Cortex of kidney (tissue), 1 donor: Measurements from ENCODE around the gene BNC1.
"Not testable (repeated sequence)": the region's sequence is repeated elsewhere in the genome, so short reads cannot be mapped to it uniquely, and the experiment has no call there.

ENCODE experiments used
- DNase-seq: peaks from one replicate; lab custom pipeline; 2025; lab: John Stamatoyannopoulos, UW

BNC1 gene

GRCh38 chr15:83293201-83293600, 8.7 kb upstream of the BNC1 start:
- DNase-seq: no peak

GRCh38 chr15:83292317-83292716, 7.9 kb upstream of the BNC1 start:
- no peak for DNase-seq

GRCh38 chr15:83290236-83290635, 5.8 kb upstream of the BNC1 start:
- DNase-seq: no peak

GRCh38 chr15:83289160-83289559, 4.7 kb upstream of the BNC1 start:
- no peak for DNase-seq

- no peak for DNase-seq
Measured at GRCh38 chr15:83288381-83288801, 3.9 kb upstream of the BNC1 start.

- no peak for DNase-seq
Measured at GRCh38 chr15:83287541-83288027, 3.1 kb upstream of the BNC1 start.

GRCh38 chr15:83285979-83286553, 1.6 kb upstream of the BNC1 start:
- DNase-seq: no peak

- no peak for DNase-seq
Measured at GRCh38 chr15:83285284-83285978, 967 bp upstream of the BNC1 start.

GRCh38 chr15:83283813-83284558, 478 bp downstream of the BNC1 start:
- DNase-seq: no peak

GRCh38 chr15:83283138-83283812, 1.2 kb downstream of the BNC1 start:
- DNase-seq: no peak

GRCh38 chr15:83282776-83283137, 1.7 kb downstream of the BNC1 start:
- no peak for DNase-seq

- DNase-seq: no peak
Measured at GRCh38 chr15:83282141-83282540, 2.3 kb downstream of the BNC1 start.

GRCh38 chr15:83278191-83278590, 6.3 kb downstream of the BNC1 start:
- DNase-seq: no peak

GRCh38 chr15:83276661-83277060, 7.8 kb downstream of the BNC1 start:
- no peak for DNase-seq

GRCh38 chr15:83275412-83275811, 9.1 kb downstream of the BNC1 start:
- no peak for DNase-seq

GRCh38 chr15:83270176-83270575, 14.3 kb downstream of the BNC1 start:
- DNase-seq: no peak

- DNase-seq: no peak
Measured at GRCh38 chr15:83268147-83268546, 16.3 kb downstream of the BNC1 start.

- no peak for DNase-seq
Measured at GRCh38 chr15:83262594-83263315, 21.7 kb downstream of the BNC1 start.

- not testable (repeated sequence) for DNase-seq
Measured at GRCh38 chr15:83262181-83262580, 22.3 kb downstream of the BNC1 start.

GRCh38 chr15:83250781-83251180, 33.7 kb downstream of the BNC1 start:
- DNase-seq: no peak

- no peak for DNase-seq
Measured at GRCh38 chr15:83249030-83249343, 35.5 kb downstream of the BNC1 start.
